Smooth muscle cell of trachea (primary cell): ENCODE measurements around the gene TMEM132D. TPM values are rescaled to one million over a fixed set of nuclear protein-coding genes. Genes with fewer than 3 reads are reported as not detected.

Experiments used
- total RNA-seq: library from RNA; depleted of rRNA; stranded (reverse); fragments of >200 nt; gene quantifications from 2 replicates; pipeline ENCODE4 v1.2.1, GENCODE V29; 2014

Gene TMEM132D
- total RNA-seq = not detected in 2 replicates

DNA sequence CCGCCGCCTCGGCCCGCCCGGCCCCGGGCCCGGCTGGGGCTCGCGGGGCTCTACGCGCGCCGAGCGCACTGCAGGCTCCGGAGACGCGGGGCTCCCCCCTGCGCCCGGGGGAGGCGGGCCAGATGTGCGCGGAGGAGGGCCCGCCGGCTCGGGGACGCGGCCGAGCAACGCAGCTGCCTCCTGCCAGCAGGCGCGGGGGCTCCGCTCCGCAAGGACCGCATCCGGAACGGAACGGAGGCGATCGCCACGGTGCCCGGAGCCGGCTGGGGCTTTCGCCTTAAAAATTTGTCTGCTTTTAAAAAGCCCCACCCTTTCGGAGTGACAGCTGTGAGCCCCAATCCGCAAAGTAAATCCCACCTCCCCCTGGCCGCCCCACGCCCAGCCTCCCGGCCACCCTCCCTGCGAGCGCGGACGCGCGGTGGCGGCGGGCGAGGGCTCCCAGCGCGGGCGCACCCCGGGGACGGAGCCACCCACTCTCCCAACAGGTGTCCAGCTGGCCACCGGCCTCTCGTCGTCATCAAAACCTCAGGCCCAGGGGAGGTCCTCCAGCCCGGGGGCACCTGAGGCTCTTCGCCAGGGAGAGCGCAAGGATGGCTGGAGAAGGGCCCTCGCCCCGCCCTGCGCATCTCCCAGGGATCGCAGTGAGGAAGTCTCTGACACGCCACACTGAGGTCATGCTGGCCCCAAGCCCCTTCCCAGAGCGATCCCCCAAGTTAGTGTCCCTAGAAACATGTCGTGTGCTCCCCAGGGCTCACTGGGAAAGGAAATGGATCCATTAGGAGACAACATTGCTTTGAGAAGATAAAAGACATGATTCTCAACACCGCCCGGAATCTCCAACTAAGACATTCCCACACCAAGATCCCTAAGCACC lies at the start of gene TMEM132D:
Gene TMEM132D, minus strand, starts transcription at position 70 of the 874 bp plus-strand sequence.

